ENCODE results near the gene SLMAP. TPM values are rescaled to one million over a fixed set of nuclear protein-coding genes. Genes with fewer than 3 reads are reported as not detected.
"Not testable (repeated sequence)": the region's sequence is repeated elsewhere in the genome, so short reads cannot be mapped to it uniquely, and the experiment has no call there.

Gene SLMAP
- total RNA-seq, 6 donors from 2014 or later, result 53.4 to 104 (median 68.4) TPM

GRCh38 chr3:57856675-57857074, 100.6 kb downstream of the SLMAP start:
- TF ChIP-seq CTCF (IDR thresholded peaks at IDR 0.05) (no peak), POLR2AphosphoS5 (IDR thresholded peaks at IDR 0.05) (no peak)
- ATAC-seq (ENCODE audit: low FRiP score in 2 of 2) (no peak), DNase-seq (no peak)
- Histone ChIP-seq H3K27ac (no peak overlapping the region), H3K9me3 (no peaks in the 10 kb centered on the region), H3K36me3 (peaks cover 3 to 52% (median 16%) of the 10 kb centered on the region in 4 donors), H3K4me1 (no peaks in the 10 kb centered on the region), H3K27me3 (no peaks in the 10 kb centered on the region), H3K4me3 (no peak overlapping the region)
- 70 to 72% methylated on average over 2 of the region's 2 CpGs for WGBS, 2 donors

- no peak overlapping the region for H3K4me3 ChIP-seq
- H3K9me3 ChIP-seq, result no peaks in the 10 kb centered on the region
- no peaks in the 10 kb centered on the region for H3K27me3 ChIP-seq
- DNase-seq, result no peak
- TF ChIP-seq POLR2AphosphoS5 (IDR thresholded peaks at IDR 0.05) (no peak), POLR2A (IDR thresholded peaks at IDR 0.05) (no peak), EP300 (IDR thresholded peaks at IDR 0.05) (no peak), CTCF (IDR thresholded peaks at IDR 0.05) (no peak)
- H3K4me1 ChIP-seq, result no peaks in the 10 kb centered on the region
- H3K36me3 ChIP-seq, result peaks cover 0 to 82% (median 33%) of the 10 kb centered on the region in 4 donors
- no peak overlapping the region for H3K27ac ChIP-seq
- no peak for ATAC-seq (ENCODE audit: low FRiP score in 2 of 2)
These were observed 106.8 kb downstream of the SLMAP start for GRCh38 chr3:57862894-57863293.

DNA sequence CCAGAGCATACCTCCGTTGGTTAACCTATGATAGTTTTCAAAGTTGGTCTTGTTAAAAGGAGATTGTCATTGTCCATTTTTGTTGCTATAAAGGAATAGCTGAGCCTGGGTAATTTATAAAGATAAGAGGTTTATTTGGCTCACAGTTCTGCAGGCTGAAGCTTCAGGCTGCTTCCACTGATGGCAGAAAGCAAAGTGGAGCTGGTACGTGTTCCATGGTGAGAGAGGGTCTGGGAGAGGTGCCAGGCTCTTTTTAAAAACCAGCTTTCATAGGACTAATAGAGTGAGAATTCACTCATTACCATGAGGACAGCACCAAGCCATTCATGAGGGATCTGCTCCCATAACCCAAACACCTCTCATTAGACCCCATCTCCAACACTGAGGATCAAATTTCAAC, 107.3 kb downstream of the SLMAP start:
- DNase-seq (no peak), ATAC-seq (ENCODE audit: low FRiP score in 2 of 2) (no peak)
- Histone ChIP-seq H3K9me3 (no peaks in the 10 kb centered on the region), H3K36me3 (peaks cover 0 to 77% (median 31%) of the 10 kb centered on the region in 4 donors), H3K4me1 (no peaks in the 10 kb centered on the region), H3K4me3 (no peak overlapping the region), H3K27ac (no peak overlapping the region), H3K27me3 (no peaks in the 10 kb centered on the region)
- 93 to 95% methylated on average over 2 of the region's 2 CpGs for WGBS, 2 donors
- TF ChIP-seq EP300 (IDR thresholded peaks at IDR 0.05), result no peak
- no peak for TF ChIP-seq POLR2AphosphoS5 (IDR thresholded peaks at IDR 0.05)
- TF ChIP-seq POLR2A (IDR thresholded peaks at IDR 0.05), result no peak
- no peak for TF ChIP-seq CTCF (IDR thresholded peaks at IDR 0.05)

- Histone ChIP-seq H3K4me1 (no peaks in the 10 kb centered on the region), H3K27ac (no peak overlapping the region), H3K9me3 (no peaks in the 10 kb centered on the region), H3K4me3 (no peak overlapping the region), H3K36me3 (peaks cover 0 to 68% (median 23%) of the 10 kb centered on the region in 4 donors), H3K27me3 (no peaks in the 10 kb centered on the region)
- WGBS, 2 donors, result 11 to 17% methylated on average over 1 of the region's 1 CpG
- no peak for TF ChIP-seq POLR2AphosphoS5 (IDR thresholded peaks at IDR 0.05)
- TF ChIP-seq EP300 (IDR thresholded peaks at IDR 0.05), result no peak
- TF ChIP-seq POLR2A (IDR thresholded peaks at IDR 0.05), result no peak
- TF ChIP-seq CTCF (IDR thresholded peaks at IDR 0.05), result no peak
- no peak for DNase-seq
- no peak for ATAC-seq (ENCODE audit: low FRiP score in 2 of 2)
These were observed 108.7 kb downstream of the SLMAP start for GRCh38 chr3:57864853-57865252.

DNA sequence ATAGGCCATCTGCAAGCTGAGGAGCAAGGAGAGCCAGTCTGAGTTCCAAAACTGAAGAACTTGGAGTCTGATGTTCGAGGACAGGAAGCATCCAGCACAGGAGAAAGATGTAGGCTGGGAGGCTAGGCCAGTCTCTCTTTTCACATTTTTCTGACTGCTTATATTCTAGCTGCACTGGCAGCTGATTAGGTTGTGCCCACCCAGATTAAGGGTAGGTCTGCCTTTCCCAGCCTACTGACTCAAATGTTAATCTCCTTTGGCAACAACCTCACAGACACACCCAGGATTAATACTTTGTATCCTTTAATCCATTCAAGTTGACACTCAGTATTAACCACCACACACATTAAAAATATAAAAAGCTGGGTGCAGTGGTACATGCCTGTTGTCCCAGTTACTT, 113.0 kb downstream of the SLMAP start:
- WGBS, 2 donors, result 100% methylated on average over 1 of the region's 1 CpG
- not testable (repeated sequence) for H3K27ac ChIP-seq; H3K4me3 ChIP-seq; H3K4me1 ChIP-seq; H3K27me3 ChIP-seq; ATAC-seq (ENCODE audit: low FRiP score in 2 of 2); H3K9me3 ChIP-seq; DNase-seq
- peaks cover 0 to 36% (median 10%) of the 10 kb centered on the region in 4 donors for H3K36me3 ChIP-seq

Data from upper lobe of left lung (tissue), 6 donors.